Measurements from ENCODE around the gene HLA-A.
"Not testable (repeated sequence)": the region's sequence is repeated elsewhere in the genome, so short reads cannot be mapped to it uniquely, and the experiment has no call there.

HLA-A gene

DNA sequence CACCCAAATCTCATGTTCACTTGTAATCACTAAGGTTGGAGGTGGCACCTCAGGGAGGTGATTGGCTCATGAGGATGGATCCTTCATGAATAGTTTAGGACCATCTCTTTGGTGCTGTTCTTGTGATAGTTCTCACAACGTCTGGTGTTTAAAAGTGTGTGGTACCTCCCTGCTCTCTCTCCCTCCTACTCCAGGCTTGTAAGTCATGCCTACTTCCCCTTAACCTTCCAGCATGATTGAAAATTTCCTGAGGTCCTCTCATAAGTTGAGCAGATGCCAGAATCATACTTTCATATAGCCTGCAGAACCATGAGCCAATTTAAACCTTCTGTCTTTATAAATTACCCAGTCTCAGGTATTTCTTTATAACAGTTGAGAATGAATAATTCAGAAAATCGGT, 16.6 kb downstream of the HLA-A start:
- in situ Hi-C loops (cut with HindIII; ENCODE audit: low sequenced_read_pairs) = no loop called here

DNA sequence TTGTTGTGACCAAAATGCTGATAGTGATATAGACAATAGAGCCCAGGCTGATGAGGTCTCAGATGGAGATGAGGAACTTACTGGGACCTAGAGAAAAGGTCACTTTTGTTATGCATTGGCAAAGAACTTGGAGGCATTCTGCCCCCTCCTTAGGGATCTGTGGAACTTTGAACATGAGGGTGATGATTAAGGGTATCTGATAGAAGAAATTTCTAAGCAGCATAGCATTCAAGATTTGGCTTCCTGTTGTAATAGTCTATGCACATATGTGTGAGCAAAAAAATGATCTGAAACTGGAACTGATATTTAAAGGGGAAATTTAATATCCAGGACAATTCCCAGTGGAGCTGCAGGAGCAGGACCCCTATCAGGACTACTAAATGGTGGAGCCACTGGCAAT, 17.1 kb downstream of the HLA-A start:
- in situ Hi-C loops (cut with HindIII; ENCODE audit: low sequenced_read_pairs) = no loop called here

DNA sequence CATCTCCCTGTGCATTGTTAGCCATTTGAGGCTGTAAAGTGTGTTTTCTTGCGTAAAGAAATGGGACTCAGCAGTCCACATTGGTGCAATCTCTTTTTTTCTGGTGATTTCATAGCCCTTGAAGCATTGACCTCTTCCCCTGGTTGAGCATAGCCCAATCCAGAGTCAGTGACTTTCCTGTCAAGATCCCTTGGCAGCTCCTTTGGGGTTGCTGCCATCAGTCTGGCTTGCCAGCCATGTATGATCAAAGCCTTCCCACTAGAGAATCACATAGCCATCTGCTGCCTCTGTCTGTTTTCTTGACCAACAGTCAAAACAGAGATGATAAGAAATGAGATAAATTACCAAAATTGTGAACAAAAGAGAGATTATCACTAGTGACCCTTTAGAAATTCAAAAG, 19.6 kb downstream of the HLA-A start:
- in situ Hi-C loops (cut with HindIII; ENCODE audit: low sequenced_read_pairs) = no loop called here

GRCh38 chr6:29963697-29964096, 21.4 kb downstream of the HLA-A start:
- in situ Hi-C loops (cut with HindIII; ENCODE audit: low sequenced_read_pairs) = not testable (repeated sequence)

GRCh38 chr6:29964518-29964886, 22.2 kb downstream of the HLA-A start:
- in situ Hi-C loops (cut with HindIII; ENCODE audit: low sequenced_read_pairs) = no loop called here

DNA sequence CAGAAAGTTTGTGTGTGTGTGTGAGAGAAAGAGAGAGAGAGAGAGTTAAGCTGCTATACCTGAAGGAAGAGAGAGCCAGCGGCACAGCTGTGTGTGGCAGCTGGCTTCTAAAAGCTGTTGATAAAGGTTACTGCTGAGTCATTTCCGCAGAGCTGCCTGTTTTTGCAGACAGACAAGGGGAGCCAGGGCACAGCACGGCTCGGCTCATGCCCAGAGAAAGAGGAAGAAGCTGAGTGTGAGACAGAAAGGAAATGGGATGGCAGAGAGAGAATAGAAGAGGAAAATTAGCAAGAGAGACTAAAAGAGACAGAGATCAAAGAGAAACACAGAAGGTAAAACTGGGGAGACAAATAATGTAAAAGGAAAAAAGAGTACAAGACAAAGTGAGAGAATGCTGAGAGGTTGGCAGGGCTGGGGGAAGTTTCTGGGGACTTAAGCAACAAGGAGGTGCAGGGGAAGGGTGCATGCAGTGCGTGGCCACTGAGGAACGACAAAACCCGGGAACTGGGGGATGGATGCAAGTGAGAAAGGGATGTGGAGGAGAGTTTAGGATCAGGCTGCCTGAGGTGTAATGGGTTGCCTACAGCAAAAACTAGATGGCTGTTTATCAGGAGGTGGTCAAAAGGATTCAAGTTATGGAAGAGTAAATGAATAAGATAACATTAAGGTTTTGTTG, 22.7 kb downstream of the HLA-A start:
- in situ Hi-C loops (cut with HindIII; ENCODE audit: low sequenced_read_pairs) = no loop called here

GRCh38 chr6:29965563-29965872, 23.2 kb downstream of the HLA-A start:
- in situ Hi-C loops (cut with HindIII; ENCODE audit: low sequenced_read_pairs) = no loop called here

GRCh38 chr6:29965873-29966601, 23.7 kb downstream of the HLA-A start:
- in situ Hi-C loops (cut with HindIII; ENCODE audit: low sequenced_read_pairs) = no loop called here

DNA sequence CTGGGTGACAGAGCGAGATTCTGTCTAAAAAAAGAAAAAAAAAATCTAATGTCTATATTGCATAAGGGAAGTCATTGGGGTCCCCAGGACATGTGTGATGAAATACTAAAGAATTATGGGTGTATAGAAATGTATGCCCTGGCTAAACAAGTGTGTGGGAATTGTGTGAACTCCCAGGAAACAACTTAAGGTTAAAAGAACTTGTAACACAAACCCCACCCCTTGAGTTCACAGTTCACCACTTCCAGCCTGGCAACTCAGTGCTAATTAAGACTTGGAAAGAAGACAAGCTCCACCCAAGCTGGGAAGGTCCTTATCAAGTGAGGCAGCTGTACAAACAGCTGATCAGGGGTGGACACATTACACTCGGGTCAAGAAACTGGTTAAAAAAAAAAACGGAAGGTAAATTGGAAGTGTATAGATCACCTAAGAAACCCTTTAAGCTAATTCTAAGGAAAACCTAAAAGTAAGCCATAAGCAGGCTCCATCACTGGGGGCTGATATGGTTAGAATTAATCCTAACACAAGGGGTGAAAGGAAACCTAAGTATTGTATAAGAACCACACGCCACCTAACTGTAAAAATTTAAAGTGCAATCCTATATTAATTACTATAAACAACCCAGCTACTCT, 25.2 kb downstream of the HLA-A start:
- in situ Hi-C loops (cut with HindIII; ENCODE audit: low sequenced_read_pairs) = no loop called here

DNA sequence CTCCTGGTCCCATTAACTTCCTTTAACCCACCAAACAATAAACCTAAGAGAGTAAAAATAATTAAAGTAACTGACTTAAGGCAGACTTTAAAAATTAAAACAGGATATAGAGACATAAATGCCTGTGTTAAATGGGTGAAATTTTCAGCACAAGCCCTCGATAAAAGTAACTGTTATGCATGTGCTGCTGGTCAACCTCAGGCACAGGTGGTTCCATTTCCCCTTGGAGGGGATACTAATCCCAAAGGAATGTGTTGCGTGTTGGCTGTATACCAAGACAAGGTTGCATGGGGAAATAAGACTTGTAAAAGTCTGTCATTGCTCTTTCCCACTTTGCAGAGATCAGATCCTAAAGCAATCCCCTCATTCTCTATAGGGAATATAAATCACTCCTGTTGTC, 25.8 kb downstream of the HLA-A start:
- in situ Hi-C loops (cut with HindIII; ENCODE audit: low sequenced_read_pairs) = no loop called here

GRCh38 chr6:29968905-29969304, 26.6 kb downstream of the HLA-A start:
- in situ Hi-C loops (cut with HindIII; ENCODE audit: low sequenced_read_pairs) = no loop called here

- in situ Hi-C loops (cut with HindIII; ENCODE audit: low sequenced_read_pairs) = no loop called here
These were observed 28.4 kb downstream of the HLA-A start for GRCh38 chr6:29970711-29971110.

- in situ Hi-C loops (cut with HindIII; ENCODE audit: low sequenced_read_pairs) = no loop called here
These were observed 32.7 kb downstream of the HLA-A start for GRCh38 chr6:29974901-29975560.

- in situ Hi-C loops (cut with HindIII; ENCODE audit: low sequenced_read_pairs) = no loop called here
These were observed 33.2 kb downstream of the HLA-A start for GRCh38 chr6:29975561-29975907.

DNA sequence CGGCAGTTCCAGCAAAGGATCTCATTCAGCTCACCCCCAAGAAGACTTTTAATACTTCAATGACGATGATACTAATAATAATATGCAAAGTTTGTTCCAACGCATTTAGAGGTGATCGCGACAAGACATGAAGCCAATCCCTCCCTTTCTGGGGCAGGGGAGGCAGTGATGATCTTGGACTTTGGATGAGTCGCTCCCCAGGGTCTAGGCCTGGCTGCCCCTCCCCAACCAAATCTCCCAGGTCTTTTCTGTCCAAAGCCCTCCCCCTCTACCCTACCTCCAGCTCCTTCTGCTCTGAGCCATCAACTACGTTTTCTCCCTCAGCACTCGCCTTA, 33.9 kb downstream of the HLA-A start:
- in situ Hi-C loops (cut with HindIII; ENCODE audit: low sequenced_read_pairs) = no loop called here

GRCh38 chr6:29976588-29977424, 34.5 kb downstream of the HLA-A start:
- in situ Hi-C loops (cut with HindIII; ENCODE audit: low sequenced_read_pairs) = no loop called here

DNA sequence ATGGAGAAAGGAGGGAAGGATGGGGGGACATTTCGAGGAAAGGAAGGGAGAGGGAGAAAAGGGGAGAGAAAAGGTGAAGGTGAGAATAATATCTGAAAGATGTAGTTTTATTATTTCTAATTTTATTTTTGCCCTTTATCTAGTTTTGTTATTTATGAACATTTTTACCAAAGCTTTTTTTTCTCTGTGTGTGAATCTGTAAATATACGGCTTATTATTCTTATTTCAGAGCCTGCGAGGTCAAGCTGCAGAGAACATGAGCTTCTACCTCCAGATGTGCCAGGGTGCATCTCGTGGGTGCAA, 35.0 kb downstream of the HLA-A start:
- in situ Hi-C loops (cut with HindIII; ENCODE audit: low sequenced_read_pairs) = no loop called here

- in situ Hi-C loops (cut with HindIII; ENCODE audit: low sequenced_read_pairs) = not testable (repeated sequence)
These were observed 37.7 kb downstream of the HLA-A start for GRCh38 chr6:29980013-29980412.

DNA sequence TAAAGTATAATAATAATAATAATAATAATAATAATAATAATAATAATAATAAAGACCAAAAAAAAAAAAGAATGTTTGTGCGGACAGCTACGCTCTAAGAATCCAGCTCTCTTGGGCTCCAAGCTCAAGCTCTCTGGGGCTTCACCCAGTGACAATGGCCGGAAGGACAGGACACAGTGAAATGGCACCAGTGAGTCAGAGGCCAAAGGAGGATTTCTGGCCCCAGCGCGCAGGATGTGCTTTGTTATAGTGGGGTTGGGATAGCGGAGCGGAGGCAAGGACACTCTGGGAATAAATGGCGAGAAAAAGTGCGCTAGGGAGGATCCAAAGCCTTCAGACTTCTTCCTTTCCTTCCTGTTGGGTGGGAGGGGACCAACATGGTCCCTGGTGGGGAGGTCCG, 38.2 kb downstream of the HLA-A start:
- in situ Hi-C loops (cut with HindIII; ENCODE audit: low sequenced_read_pairs) = no loop called here

GRCh38 chr6:29981211-29981812, 39.0 kb downstream of the HLA-A start:
- in situ Hi-C loops (cut with HindIII; ENCODE audit: low sequenced_read_pairs) = no loop called here

DNA sequence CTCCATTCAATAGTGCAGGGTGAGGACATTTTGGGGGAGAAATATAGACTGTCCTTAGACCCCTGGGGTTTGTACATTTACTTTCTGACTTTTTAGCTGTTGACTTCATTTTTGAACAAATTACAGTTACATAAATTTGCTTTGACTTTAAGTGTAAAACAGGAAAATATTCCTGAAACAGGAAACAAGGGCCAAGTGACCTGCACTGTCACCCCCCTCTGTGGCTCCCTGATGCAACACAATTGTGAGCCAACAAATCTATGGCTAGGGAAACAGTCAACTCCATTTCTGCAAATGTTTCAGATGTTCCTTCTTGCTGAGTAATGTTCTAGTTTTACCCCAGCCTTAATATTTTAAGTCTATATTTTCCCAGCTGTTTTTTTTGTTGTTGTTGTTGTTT, 39.8 kb downstream of the HLA-A start:
- in situ Hi-C loops (cut with HindIII; ENCODE audit: low sequenced_read_pairs) = no loop called here
